K562 (cell line): Measurements from ENCODE around the gene YWHAB. TPM values are rescaled to one million over a fixed set of nuclear protein-coding genes. Genes with fewer than 3 reads are reported as not detected.

Source experiments
- BRD9 ChIP-seq: fragments of 450-650 bp; IDR thresholded peaks from 2 replicates; pipeline ENCODE4 v1.6.1; 2018; ENCODE audit warnings: low read depth; ENCODE audit not compliant: partially characterized antibody
- ELF4 ChIP-seq: fragments of 450-650 bp; formaldehyde crosslinking; IDR thresholded peaks from 2 replicates; pipeline ENCODE4 v1.4.0; 2022; ENCODE audit warnings: missing genetic modification characterization
- FOXK2 ChIP-seq, 2 experiments: fragments of 450-650 bp; IDR thresholded peaks in 1 of 2; conservative IDR thresholded peaks in 1 of 2; 2 replicates each; pipeline ENCODE4 v1.6.1; 2016; ENCODE audit warnings: low read depth in 2 of 2, mild to moderate bottlenecking in 1 of 2
- MTF1 ChIP-seq: fragments of 250-450 bp; sonication (Bioruptor Pico); IDR thresholded peaks from 2 replicates; pipeline ENCODE4 v1.9.0; 2021; ENCODE audit warnings: moderate library complexity, mild to moderate bottlenecking, inconsistent platforms, borderline replicate concordance
- NKRF ChIP-seq: fragments of 450-650 bp; IDR thresholded peaks from 2 replicates; pipeline ENCODE4 v1.6.1; 2016; ENCODE audit warnings: borderline replicate concordance
- RBM22 ChIP-seq: fragments of 200-400 bp; formaldehyde crosslinking; IDR thresholded peaks from 2 replicates; pipeline ENCODE4 v1.6.1; 2018; ENCODE audit warnings: low read length, low read depth; ENCODE audit not compliant: poor library complexity, severe bottlenecking
- ZBTB40 ChIP-seq, 2 experiments: fragments of 450-650 bp in 1 of 2; sonication (generic) in 1 of 2; formaldehyde crosslinking in 1 of 2; IDR thresholded peaks; 2 replicates each; pipeline versions ENCODE4 v1.7.1 to v1.9.0; 2016 to 2022; ENCODE audit warnings: inconsistent platforms in 1 of 2, mild to moderate bottlenecking in 1 of 2, missing genetic modification reagents in 1 of 2
- ZBTB9 ChIP-seq: fragments of 450-650 bp; formaldehyde crosslinking; IDR thresholded peaks from 2 replicates; pipeline ENCODE4 v1.4.0; 2020; ENCODE audit warnings: mild to moderate bottlenecking, moderate library complexity
- ZHX1 ChIP-seq: fragments of 150-350 bp; conservative IDR thresholded peaks from 2 replicates; pipeline ENCODE4 v1.6.1; 2014; ENCODE audit warnings: low read length
- polyA plus RNA-seq, 8 experiments: library from polyadenylated mRNA; depleted of rRNA in 4 of 8; stranded (reverse) in 5 of 8; unstranded in 3 of 8; fragments of >200 nt; fragmentation: Nextera tagmentation in 2 of 8; fragmentation: Illumina TruSeq in 1 of 8; extraction: Ambion mirVana in 2 of 8; extraction: Trizol in 1 of 8; gene quantifications; 2 replicates each; pipeline versions ENCODE4 v1.2.1 to v1.2.3, GENCODE V29; 2011 to 2014; ENCODE audit warnings: inconsistent platforms in 1 of 8, missing spikeins in 1 of 8
- total RNA-seq, 7 experiments: library from RNA; depleted of rRNA in 6 of 7; stranded (reverse); fragments of >200 nt in 6 of 7; fragmentation: Illumina TruSeq in 2 of 7; extraction: Trizol in 2 of 7; gene quantifications; 2 replicates each; pipeline versions ENCODE4 v1.2.1 to v1.2.3, GENCODE V29; 2011 to 2021; ENCODE audit warnings: low replicate concordance in 1 of 7

YWHAB gene
- total and polyA plus RNA-seq, 9 of the 15 experiments (the other 6 are each of a cell fraction or from before 2014, with no cell fraction given) = 60.6 to 185 (median 96.1) TPM

- TF ChIP-seq ZBTB40 (IDR thresholded peaks at IDR 0.05) (peak; percentile 70), ZBTB40 (CRISPR knock-in tag; IDR thresholded peaks at IDR 0.05) (no peak), ZBTB9 (CRISPR knock-in tag) (peak; percentile 11; the same call in 1 of the 2 replicates), BRD9 (peak; percentile 44), ELF4 (no peak), ZHX1 (no peak), RBM22 (peak; percentile 96), FOXK2 (conservative IDR thresholded peaks at IDR 0.05 in 1 of 2, IDR thresholded peaks at IDR 0.05 in 1 of 2; ENCODE audit: low read depth in 2 of 2) (0 out of 4 replicates have a peak, but pooled peaks of 1 of the 2 experiments have one; percentile 12), NKRF (peak; percentile 90), MTF1 (no peak)
These were observed 24.6 kb downstream of the YWHAB start, which contains the start of gene PABPC1L (continued) for GRCh38 chr20:44909872-44910689.
